H1 (cell line): Measurements from ENCODE around the gene IGF2R. TPM values are rescaled to one million over a fixed set of nuclear protein-coding genes. Genes with fewer than 3 reads are reported as not detected.

ENCODE experiments used
- CTCF ChIA-PET: fragments of 300-600 bp; sonication (Branson Sonifier 250); formaldehyde crosslinking; loops from one replicate; lab custom pipeline; 2021; ENCODE audit not compliant: partially characterized antibody; lab: Charles Lee
- POLR2A ChIA-PET: fragments of 300-600 bp; sonication (Branson Sonifier 250); formaldehyde crosslinking; loops from one replicate; lab custom pipeline; 2021; ENCODE audit warnings: inconsistent platforms; ENCODE audit not compliant: partially characterized antibody; lab: Charles Lee
- DNase-seq, 2 experiments: peaks; one replicate each; pipeline versions ENCODE4 v3.0.0 to v3.0.0-alpha.2; 2010 to 2022; ENCODE audit warnings: low spot score in 2 of 2, low read depth in 1 of 2, mixed read lengths in 1 of 2
- FAIRE-seq: peaks from 2 replicates; lab custom pipeline; 2011; peaks lifted over from hg19 to GRCh38; lab: Jason Lieb, UNC
- H2AFZ ChIP-seq: 2 replicates; pipeline ENCODE4 v1.8.1; 2012; ENCODE audit warnings: low read length, inconsistent platforms
- H2AK5ac ChIP-seq: 2 replicates; pipeline ENCODE4 v1.6.1; 2013; ENCODE audit warnings: low read depth, low read length
- H2BK120ac ChIP-seq: replicated peaks from 2 replicates; pipeline ENCODE3; 2013; ENCODE audit warnings: low read depth, low read length, inconsistent platforms
- H2BK12ac ChIP-seq: 2 replicates; pipeline ENCODE4 v1.6.1; 2013; ENCODE audit warnings: low read depth, low read length
- H2BK15ac ChIP-seq: 2 replicates; pipeline ENCODE4 v1.6.1; 2013; ENCODE audit warnings: low read length
- H2BK20ac ChIP-seq: 2 replicates; pipeline ENCODE4 v1.6.1; 2013; ENCODE audit warnings: low read length
- H2BK5ac ChIP-seq: 2 replicates; pipeline ENCODE4 v1.6.1; 2013; ENCODE audit warnings: low read depth, low read length
- H3K14ac ChIP-seq: 2 replicates; pipeline ENCODE4 v1.6.1; 2013; ENCODE audit warnings: inconsistent platforms; ENCODE audit not compliant: insufficient read length
- H3K18ac ChIP-seq: 2 replicates; pipeline ENCODE4 v1.6.1; 2013; ENCODE audit warnings: low read length; ENCODE audit errors: extremely low read depth
- H3K23ac ChIP-seq: 2 replicates; pipeline ENCODE4 v1.6.1; 2013; ENCODE audit warnings: inconsistent platforms; ENCODE audit not compliant: insufficient read length
- H3K23me2 ChIP-seq: 2 replicates; pipeline ENCODE4 v1.6.1; 2013; ENCODE audit warnings: low read depth, low read length
- H3K27ac ChIP-seq: 2 replicates; pipeline ENCODE4 v1.6.1; 2011; ENCODE audit warnings: low read depth, low read length, inconsistent platforms
- H3K27me3 ChIP-seq, 4 experiments: replicated peaks in 1 of 4; 1 replicate in 1 of 4; 2 replicates in 3 of 4; pipeline versions ENCODE4 v1.6.1 to v1.8.1; 2011 to 2013; ENCODE audit warnings: low read length in 3 of 4, mild to moderate bottlenecking in 3 of 4, inconsistent platforms in 2 of 4, mixed read lengths in 2 of 4, moderate library complexity in 1 of 4; ENCODE audit not compliant: control insufficient read depth in 3 of 4, insufficient read depth in 3 of 4; ENCODE audit errors: extremely low read depth in 1 of 4
- H3K36me3 ChIP-seq, 4 experiments: 2 replicates each; pipeline versions ENCODE4 v1.6.1 to v1.8.1; 2011 to 2013; ENCODE audit warnings: mild to moderate bottlenecking in 4 of 4, low read length in 3 of 4, moderate library complexity in 2 of 4, control low read depth in 1 of 4, inconsistent platforms in 1 of 4; ENCODE audit not compliant: insufficient read depth in 4 of 4, control insufficient read depth in 2 of 4
- H3K4ac ChIP-seq: replicated peaks from 2 replicates; pipeline ENCODE3; 2013; ENCODE audit warnings: low read length, low read depth, mixed read lengths, inconsistent platforms; ENCODE audit not compliant: insufficient read length
- H3K4me1 ChIP-seq, 4 experiments: replicated peaks in 1 of 4; 1 replicate in 1 of 4; 2 replicates in 3 of 4; pipeline versions ENCODE4 v1.6.1 to v1.8.1; 2011 to 2013; ENCODE audit warnings: low read length in 3 of 4, inconsistent platforms in 2 of 4, mixed read lengths in 1 of 4; ENCODE audit not compliant: insufficient read depth in 4 of 4, control insufficient read depth in 3 of 4
- H3K4me2 ChIP-seq, 2 experiments: 2 replicates each; pipeline versions ENCODE4 v1.6.1 to v1.8.1; 2011 to 2013; ENCODE audit warnings: low read depth in 2 of 2, low read length in 2 of 2, control low read depth in 1 of 2, inconsistent platforms in 1 of 2, mild to moderate bottlenecking in 1 of 2; ENCODE audit not compliant: insufficient read depth in 1 of 2
- H3K4me3 ChIP-seq, 4 experiments: fragments of 200-600, 300-600 bp in 1 of 4; sonication (generic), shearing (Covaris generic), sonication (Bioruptor Twin) in 1 of 4; 2 replicates each; pipeline versions ENCODE4 v1.5.1 to v1.8.1; 2011 to 2016; ENCODE audit warnings: low read length in 4 of 4, low read depth in 3 of 4, control low read depth in 2 of 4, inconsistent platforms in 2 of 4, mild to moderate bottlenecking in 2 of 4, mixed read lengths in 1 of 4, moderate library complexity in 1 of 4; ENCODE audit not compliant: insufficient read depth in 2 of 4; ENCODE audit errors: extremely low read depth in 1 of 4
- H3K56ac ChIP-seq: replicated peaks from 2 replicates; pipeline ENCODE3; 2013; ENCODE audit warnings: low read depth, mild to moderate bottlenecking, mixed read lengths, low read length, inconsistent platforms; ENCODE audit not compliant: insufficient read length
- H3K79me1 ChIP-seq: 2 replicates; pipeline ENCODE4 v1.6.1; 2013; ENCODE audit warnings: low read depth, low read length, control low read depth
- H3K79me2 ChIP-seq, 2 experiments: 2 replicates each; pipeline versions ENCODE4 v1.6.1 to v1.8.1; 2012 to 2013; ENCODE audit warnings: low read length in 2 of 2, mild to moderate bottlenecking in 2 of 2, inconsistent platforms in 1 of 2; ENCODE audit not compliant: insufficient read depth in 2 of 2, control insufficient read depth in 1 of 2
- H3K9ac ChIP-seq, 4 experiments: replicated peaks in 1 of 4; 1 replicate in 1 of 4; 2 replicates in 3 of 4; pipeline versions ENCODE4 v1.6.1 to v1.8.1; 2011 to 2013; ENCODE audit warnings: low read depth in 3 of 4, low read length in 3 of 4, control low read depth in 2 of 4, mild to moderate bottlenecking in 2 of 4, moderate library complexity in 2 of 4, inconsistent platforms in 1 of 4; ENCODE audit errors: extremely low read depth in 1 of 4
- H3K9me3 ChIP-seq, 2 experiments: 2 replicates each; pipeline versions ENCODE4 v1.6.1 to v1.8.1; 2012 to 2013; ENCODE audit warnings: mild to moderate bottlenecking in 2 of 2, moderate library complexity in 2 of 2, control low read depth in 1 of 2, inconsistent platforms in 1 of 2, low read depth in 1 of 2, low read length in 1 of 2, mixed read lengths in 1 of 2; ENCODE audit not compliant: insufficient read depth in 2 of 2
- H4K20me1 ChIP-seq, 2 experiments: replicated peaks in 1 of 2; 2 replicates each; pipeline versions ENCODE3 to v1.8.1; 2011 to 2013; ENCODE audit warnings: inconsistent platforms in 2 of 2, low read length in 2 of 2, mild to moderate bottlenecking in 1 of 2; ENCODE audit not compliant: insufficient read depth in 2 of 2, control insufficient read depth in 1 of 2
- H4K5ac ChIP-seq: 2 replicates; pipeline ENCODE4 v1.6.1; 2013; ENCODE audit warnings: low read length, low read depth, mixed read lengths, inconsistent platforms; ENCODE audit not compliant: insufficient read length
- H4K8ac ChIP-seq: 2 replicates; pipeline ENCODE4 v1.8.0; 2013; ENCODE audit warnings: mild to moderate bottlenecking, moderate library complexity, low read length, inconsistent platforms; ENCODE audit not compliant: insufficient read depth; ENCODE audit errors: extremely low read depth
- H4K91ac ChIP-seq: replicated peaks from 2 replicates; pipeline ENCODE3; 2013; ENCODE audit warnings: low read length, mixed read lengths, inconsistent platforms; ENCODE audit not compliant: insufficient read length
- CHD1 ChIP-seq: IDR thresholded peaks from 2 replicates; pipeline ENCODE4 v1.6.1; 2012; ENCODE audit warnings: low read depth, low read length, improper control_type of control experiment
- FOSL1 ChIP-seq: IDR thresholded peaks from 2 replicates; pipeline ENCODE4 v1.6.1; 2011; ENCODE audit warnings: mild to moderate bottlenecking, low read depth, low read length, moderate library complexity; ENCODE audit not compliant: insufficient read depth
- MAFK ChIP-seq: IDR thresholded peaks from 2 replicates; pipeline ENCODE4 v1.6.1; 2012; ENCODE audit warnings: low read depth, mild to moderate bottlenecking, improper control_type of control experiment, low read length
- RBBP5 ChIP-seq: IDR thresholded peaks from 2 replicates; pipeline ENCODE4 v1.7.1; 2012; ENCODE audit warnings: low read depth, mild to moderate bottlenecking, inconsistent platforms, low read length, moderate library complexity, borderline replicate concordance
- RNF2 ChIP-seq: fragments of 200-900, 300-1000 bp; sonication (generic); IDR thresholded peaks from 2 replicates; pipeline ENCODE4 v1.7.1; 2016; ENCODE audit warnings: borderline replicate concordance, low read depth, mild to moderate bottlenecking, antibody characterized with exemption, low read length; ENCODE audit not compliant: poor library complexity, severe bottlenecking; ENCODE audit errors: missing control alignments
- SAP30 ChIP-seq: fragments of 300-600 bp; sonication (generic); IDR thresholded peaks from 2 replicates; pipeline ENCODE4 v1.7.1; 2012; ENCODE audit warnings: low read length, moderate library complexity, mild to moderate bottlenecking, inconsistent platforms; ENCODE audit not compliant: insufficient read depth, insufficient replicate concordance
- SP1 ChIP-seq: IDR thresholded peaks from 2 replicates; pipeline ENCODE4 v1.6.1; 2011; ENCODE audit warnings: low read depth, low read length
- SRF ChIP-seq: IDR thresholded peaks from 2 replicates; pipeline ENCODE4 v1.6.1; 2011; ENCODE audit warnings: mild to moderate bottlenecking, low read depth, low read length, moderate library complexity
- WGBS, 2 experiments: shearing (Covaris generic) in 1 of 2; methylation state at CpG; one replicate each; pipeline versions ENCODE4 v1.1.6 to v1.1.7; 2013 to 2015; ENCODE audit warnings: low lambda C conversion rate in 2 of 2, mixed read lengths in 2 of 2, inconsistent platforms in 1 of 2, low coverage in 1 of 2, missing lambda C conversion rate in 1 of 2; ENCODE audit not compliant: insufficient replicate concordance in 2 of 2, insufficient coverage in 1 of 2, insufficient read length in 1 of 2; ENCODE audit errors: extremely low coverage in 1 of 2, missing lambda C conversion rate in 1 of 2; 5-methylcytosine and 5-hydroxymethylcytosine counted together
- polyA plus RNA-seq, 7 experiments: library from polyadenylated mRNA; depleted of rRNA in 3 of 7; stranded (reverse) in 5 of 7; unstranded in 2 of 7; fragments of >200 nt in 5 of 7; fragments of 200-250 nt in 2 of 7; gene quantifications; 1 replicate in 5 of 7; 2 replicates in 1 of 7; 4 replicates in 1 of 7; pipeline versions ENCODE4 v1.2.1 to v1.2.3, GENCODE V29; 2011 to 2013; ENCODE audit warnings: missing spikeins in 2 of 7, mixed read lengths in 2 of 7
- total RNA-seq: library from RNA; stranded (reverse); fragmentation: NEBNext Ultra II Directional; extraction: Animal tissue kit (Norgen Biotek cat#: 25700); gene quantifications from 2 replicates; pipeline ENCODE4 v1.2.1, GENCODE V29; 2021
- TF ChIP-seq, protein P1 (sequence below), 3 experiments: IDR thresholded peaks; 1 replicate in 2 of 3; 2 replicates in 1 of 3; pipeline versions ENCODE4 v1.5.1 to v1.6.1; 2011; ENCODE audit warnings: low read length in 3 of 3, mild to moderate bottlenecking in 3 of 3, inconsistent platforms in 2 of 3, low read depth in 1 of 3, moderate library complexity in 1 of 3; ENCODE audit not compliant: insufficient read depth in 1 of 3; ENCODE audit errors: control extremely low read depth in 1 of 3

The IGF2R gene
- total and polyA plus RNA-seq, 2 of the 8 experiments (the other 6 are each of a cell fraction or from before 2014, with no cell fraction given) = 20.6 to 74.1 TPM

GRCh38 chr6:160042014-160042773, 73.3 kb downstream of the IGF2R start:
- H2AFZ ChIP-seq = no peak overlapping the region
- no peak overlapping the region for H2BK5ac ChIP-seq
- H3K9ac ChIP-seq = no peak overlapping the region
- no peak overlapping the region for H3K14ac ChIP-seq
- peaks cover 36 to 67% (median 60%) of the 10 kb centered on the region in 4 experiments for H3K36me3 ChIP-seq
- H3K9me3 ChIP-seq = no peaks in the 10 kb centered on the region
- DNase-seq = no peak
- no peak overlapping the region for H3K27ac ChIP-seq
- POLR2A ChIA-PET = interaction anchor here (0.6 kb wide), 1 partner anchor 138 kb away, joined by 4 read pairs; no protein-coding TSS in a partner anchor
- no peak overlapping the region for H4K91ac ChIP-seq
- no peak overlapping the region for H2BK12ac ChIP-seq
- no peak overlapping the region for H4K5ac ChIP-seq
- no peaks in the 10 kb centered on the region for H3K23me2 ChIP-seq
- no peaks in the 10 kb centered on the region for H3K27me3 ChIP-seq
- no peak for FAIRE-seq
- H3K79me1 ChIP-seq = no peaks in the 10 kb centered on the region
- H3K18ac ChIP-seq = no peak overlapping the region
- no peak overlapping the region for H2AK5ac ChIP-seq
- H3K4ac ChIP-seq = no peak overlapping the region
- H3K56ac ChIP-seq = no peak overlapping the region
- WGBS, 2 experiments = 86% methylated on average over 12 of the region's 12 CpGs; no CpG with 5 or more reads in 1 of the 2 experiments
- H2BK15ac ChIP-seq = no peak overlapping the region
- H3K23ac ChIP-seq = no peak overlapping the region
- H4K8ac ChIP-seq = no peak overlapping the region
- H3K4me1 ChIP-seq = no peaks in the 10 kb centered on the region
- CTCF ChIA-PET = interaction anchor here (0.6 to 1.5 kb wide), 3 partner anchors 9 to 176 kb away, joined by 3 to 4 read pairs (median 3); no protein-coding TSS in a partner anchor
- no peak overlapping the region for H2BK20ac ChIP-seq
- no peak overlapping the region for H3K4me3 ChIP-seq
- H2BK120ac ChIP-seq = no peak overlapping the region
- no peak overlapping the region for H3K4me2 ChIP-seq
- H3K79me2 ChIP-seq = no peaks in the 10 kb centered on the region
- peaks cover 2 to 5% of the 10 kb centered on the region in 2 experiments for H4K20me1 ChIP-seq
- no peak for TF ChIP-seq CHD1
- TF ChIP-seq FOSL1 = no peak
- TF ChIP-seq MAFK = no peak
- TF ChIP-seq, protein P1, sequence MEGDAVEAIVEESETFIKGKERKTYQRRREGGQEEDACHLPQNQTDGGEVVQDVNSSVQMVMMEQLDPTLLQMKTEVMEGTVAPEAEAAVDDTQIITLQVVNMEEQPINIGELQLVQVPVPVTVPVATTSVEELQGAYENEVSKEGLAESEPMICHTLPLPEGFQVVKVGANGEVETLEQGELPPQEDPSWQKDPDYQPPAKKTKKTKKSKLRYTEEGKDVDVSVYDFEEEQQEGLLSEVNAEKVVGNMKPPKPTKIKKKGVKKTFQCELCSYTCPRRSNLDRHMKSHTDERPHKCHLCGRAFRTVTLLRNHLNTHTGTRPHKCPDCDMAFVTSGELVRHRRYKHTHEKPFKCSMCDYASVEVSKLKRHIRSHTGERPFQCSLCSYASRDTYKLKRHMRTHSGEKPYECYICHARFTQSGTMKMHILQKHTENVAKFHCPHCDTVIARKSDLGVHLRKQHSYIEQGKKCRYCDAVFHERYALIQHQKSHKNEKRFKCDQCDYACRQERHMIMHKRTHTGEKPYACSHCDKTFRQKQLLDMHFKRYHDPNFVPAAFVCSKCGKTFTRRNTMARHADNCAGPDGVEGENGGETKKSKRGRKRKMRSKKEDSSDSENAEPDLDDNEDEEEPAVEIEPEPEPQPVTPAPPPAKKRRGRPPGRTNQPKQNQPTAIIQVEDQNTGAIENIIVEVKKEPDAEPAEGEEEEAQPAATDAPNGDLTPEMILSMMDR (IDR thresholded peaks at IDR 0.05; ENCODE audit: control extremely low read depth in 1 of 3, insufficient read depth in 1 of 3, low read depth in 1 of 3, low read length in 3 of 3) = no peak
- no peak for TF ChIP-seq SRF
- no peak for TF ChIP-seq RBBP5
- no peak for TF ChIP-seq SAP30
- TF ChIP-seq RNF2 = no peak
- TF ChIP-seq SP1 = no peak
